Measurements from ENCODE around the gene DNAI1. TPM values are rescaled to one million over a fixed set of nuclear protein-coding genes. Genes with fewer than 3 reads are reported as not detected.

Gene DNAI1
- total and polyA plus RNA-seq, 2 of the 13 experiments (the other 11 are each of a cell fraction or from before 2014, with no cell fraction given): not detected

- TF ChIP-seq ZNF619 (CRISPR knock-in tag; IDR thresholded peaks at IDR 0.05) (no peak), UBTF (CRISPR knock-in tag; IDR thresholded peaks at IDR 0.05) (no peak), ZFAT (CRISPR knock-in tag; conservative IDR thresholded peaks at IDR 0.05) (no peak), KLF16 (CRISPR knock-in tag; IDR thresholded peaks at IDR 0.05) (peak in 1 of 2 experiments; percentile 64; a peak in 1 of 4 replicates), ATM (IDR thresholded peaks at IDR 0.05; ENCODE audit: borderline replicate concordance) (no peak), PRDM4 (CRISPR knock-in tag; IDR thresholded peaks at IDR 0.05; ENCODE audit: borderline replicate concordance) (no peak), ATF2 (CRISPR knock-in tag; IDR thresholded peaks at IDR 0.05) (no peak), IKZF5 (CRISPR knock-in tag; IDR thresholded peaks at IDR 0.05) (peak; percentile 36; the same call in 1 of the 2 replicates), FLYWCH1 (CRISPR knock-in tag; IDR thresholded peaks at IDR 0.05) (no peak), HHEX (CRISPR knock-in tag; IDR thresholded peaks at IDR 0.05) (no peak), NCOA2 (CRISPR knock-in tag; IDR thresholded peaks at IDR 0.05) (peak; percentile 32; the same call in 1 of the 2 replicates), EZH2 (conservative IDR thresholded peaks at IDR 0.05; ENCODE audit: low read depth, low read length) (no peak), PHF20 (CRISPR knock-in tag; IDR thresholded peaks at IDR 0.05) (no peak), ZNF746 (CRISPR knock-in tag; IDR thresholded peaks at IDR 0.05) (no peak), SMARCC2 (IDR thresholded peaks at IDR 0.05) (no peak), ZNF317 (CRISPR knock-in tag; IDR thresholded peaks at IDR 0.05) (0 out of 2 replicates have a peak, but pooled peaks have one; percentile 25), CEBPB (IDR thresholded peaks at IDR 0.05; ENCODE audit: borderline replicate concordance, low read depth, low read length) (no peak)
- TF ChIP-seq, protein P1, sequence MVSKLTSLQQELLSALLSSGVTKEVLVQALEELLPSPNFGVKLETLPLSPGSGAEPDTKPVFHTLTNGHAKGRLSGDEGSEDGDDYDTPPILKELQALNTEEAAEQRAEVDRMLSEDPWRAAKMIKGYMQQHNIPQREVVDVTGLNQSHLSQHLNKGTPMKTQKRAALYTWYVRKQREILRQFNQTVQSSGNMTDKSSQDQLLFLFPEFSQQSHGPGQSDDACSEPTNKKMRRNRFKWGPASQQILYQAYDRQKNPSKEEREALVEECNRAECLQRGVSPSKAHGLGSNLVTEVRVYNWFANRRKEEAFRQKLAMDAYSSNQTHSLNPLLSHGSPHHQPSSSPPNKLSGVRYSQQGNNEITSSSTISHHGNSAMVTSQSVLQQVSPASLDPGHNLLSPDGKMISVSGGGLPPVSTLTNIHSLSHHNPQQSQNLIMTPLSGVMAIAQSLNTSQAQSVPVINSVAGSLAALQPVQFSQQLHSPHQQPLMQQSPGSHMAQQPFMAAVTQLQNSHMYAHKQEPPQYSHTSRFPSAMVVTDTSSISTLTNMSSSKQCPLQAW (CRISPR knock-in tag; IDR thresholded peaks at IDR 0.05): no peak
These were observed 35.4 kb downstream of the DNAI1 start (continued) for GRCh38 chr9:34493972-34494535.

All from HepG2 (cell line).